HFFc6 (cell line): Measurements from ENCODE around the gene NUDT9. TPM values are rescaled to one million over a fixed set of nuclear protein-coding genes. Genes with fewer than 3 reads are reported as not detected.
"Not testable (repeated sequence)": the region's sequence is repeated elsewhere in the genome, so short reads cannot be mapped to it uniquely, and the experiment has no call there.

Experiments used
- DNase-seq: peaks from one replicate; pipeline ENCODE4 v3.0.0-alpha.2; 2018
- H3K27ac Mint-ChIP-seq: 2 replicates; pipeline ENCODE4 v1.8.0; 2020; ENCODE audit warnings: mild to moderate bottlenecking, mixed read lengths
- H3K27me3 Mint-ChIP-seq: 2 replicates; pipeline ENCODE4 v1.8.0; 2021; ENCODE audit warnings: mild to moderate bottlenecking, moderate library complexity, mixed read lengths; ENCODE audit not compliant: insufficient read depth
- H3K36me3 Mint-ChIP-seq: 2 replicates; pipeline ENCODE4 v1.8.0; 2021; ENCODE audit warnings: low read depth, mixed read lengths
- H3K4me1 Mint-ChIP-seq: 2 replicates; pipeline ENCODE4 v1.8.0; 2020; ENCODE audit warnings: low read depth, mixed read lengths
- H3K4me3 Mint-ChIP-seq: 2 replicates; pipeline ENCODE4 v1.8.0; 2020; ENCODE audit warnings: mild to moderate bottlenecking, moderate library complexity, mixed read lengths
- H3K9me3 Mint-ChIP-seq: 2 replicates; pipeline ENCODE4 v1.8.0; 2020; ENCODE audit warnings: mild to moderate bottlenecking, mixed read lengths
- CTCF ChIP-seq: fragments of 200-600 bp; sonication (generic); IDR thresholded peaks from 2 replicates; pipeline ENCODE4 v1.5.0; 2021; ENCODE audit warnings: antibody characterized with exemption, mild to moderate bottlenecking
- total RNA-seq, 6 experiments: library from RNA; stranded (reverse); fragmentation: NEBNext Ultra II Directional; extraction: Animal tissue kit (Norgen Biotek cat#: 25700); gene quantifications; 2 replicates in 1 of 6; 3 replicates in 5 of 6; pipeline ENCODE4 v1.2.3, GENCODE V29; 2021

Gene NUDT9
- total RNA-seq, 6 experiments from 2014 or later = 21.3 to 28.0 (median 23.4) TPM

GRCh38 chr4:87490664-87491369, 68.4 kb downstream of the NUDT9 start:
- Mint-ChIP-seq H3K27ac (no peak overlapping the region), H3K36me3 (peaks cover 12% of the 10 kb centered on the region; the same call in 1 of the 2 replicates), H3K4me1 (peaks cover 8% of the 10 kb centered on the region; the same call in 1 of the 2 replicates), H3K27me3 (no peaks in the 10 kb centered on the region), H3K9me3 (no peaks in the 10 kb centered on the region), H3K4me3 (no peak overlapping the region)
- no peak for DNase-seq
- no peak for TF ChIP-seq CTCF

GRCh38 chr4:87491436-87491835, 69.1 kb downstream of the NUDT9 start:
- no peak for DNase-seq
- no peaks in the 10 kb centered on the region for H3K9me3 Mint-ChIP-seq
- no peaks in the 10 kb centered on the region for H3K27me3 Mint-ChIP-seq
- no peak overlapping the region for H3K4me3 Mint-ChIP-seq
- H3K4me1 Mint-ChIP-seq = peaks cover 8% of the 10 kb centered on the region; the same call in 1 of the 2 replicates
- no peak for TF ChIP-seq CTCF
- peaks cover 12% of the 10 kb centered on the region; the same call in 1 of the 2 replicates for H3K36me3 Mint-ChIP-seq
- no peak overlapping the region for H3K27ac Mint-ChIP-seq

- DNase-seq, H3K4me3 Mint-ChIP-seq, H3K27me3 Mint-ChIP-seq, H3K4me1 Mint-ChIP-seq, H3K9me3 Mint-ChIP-seq, H3K27ac Mint-ChIP-seq: not testable (repeated sequence)
- H3K36me3 Mint-ChIP-seq = peaks cover 12% of the 10 kb centered on the region; the same call in 1 of the 2 replicates
Measured at GRCh38 chr4:87491851-87492250, 69.5 kb downstream of the NUDT9 start.

GRCh38 chr4:87493115-87493514, 70.7 kb downstream of the NUDT9 start:
- Mint-ChIP-seq H3K27me3 (no peaks in the 10 kb centered on the region), H3K36me3 (peaks cover 4% of the 10 kb centered on the region; the same call in 1 of the 2 replicates), H3K4me1 (peaks cover 19% of the 10 kb centered on the region), H3K4me3 (no peak overlapping the region), H3K9me3 (no peaks in the 10 kb centered on the region), H3K27ac (no peak overlapping the region)
- TF ChIP-seq CTCF = no peak
- no peak for DNase-seq

GRCh38 chr4:87497159-87497558, 74.8 kb downstream of the NUDT9 start:
- Mint-ChIP-seq H3K36me3 (no peaks in the 10 kb centered on the region), H3K9me3 (no peaks in the 10 kb centered on the region), H3K4me1 (peaks cover 23% of the 10 kb centered on the region), H3K27ac (no peak overlapping the region), H3K27me3 (no peaks in the 10 kb centered on the region), H3K4me3 (no peak overlapping the region)
- TF ChIP-seq CTCF = peak; percentile 71
- no peak for DNase-seq

GRCh38 chr4:87497578-87497977, 75.2 kb downstream of the NUDT9 start:
- no peak for DNase-seq
- Mint-ChIP-seq H3K27ac (peak overlapping the region; percentile 79; the same call in 1 of the 2 replicates), H3K4me1 (peaks cover 28% of the 10 kb centered on the region), H3K27me3 (no peaks in the 10 kb centered on the region), H3K4me3 (no peak overlapping the region), H3K36me3 (no peaks in the 10 kb centered on the region), H3K9me3 (no peaks in the 10 kb centered on the region)
- no peak for TF ChIP-seq CTCF
